GM19099 (cell line): Measurements from ENCODE around the gene CDC42EP2.

Experiments
- POLR2A ChIP-seq: IDR thresholded peaks from 3 replicates; pipeline ENCODE4 v1.6.1; 2011; ENCODE audit warnings: low read depth; ENCODE audit not compliant: insufficient read length; ENCODE audit errors: extremely low read depth

CDC42EP2 gene

DNA sequence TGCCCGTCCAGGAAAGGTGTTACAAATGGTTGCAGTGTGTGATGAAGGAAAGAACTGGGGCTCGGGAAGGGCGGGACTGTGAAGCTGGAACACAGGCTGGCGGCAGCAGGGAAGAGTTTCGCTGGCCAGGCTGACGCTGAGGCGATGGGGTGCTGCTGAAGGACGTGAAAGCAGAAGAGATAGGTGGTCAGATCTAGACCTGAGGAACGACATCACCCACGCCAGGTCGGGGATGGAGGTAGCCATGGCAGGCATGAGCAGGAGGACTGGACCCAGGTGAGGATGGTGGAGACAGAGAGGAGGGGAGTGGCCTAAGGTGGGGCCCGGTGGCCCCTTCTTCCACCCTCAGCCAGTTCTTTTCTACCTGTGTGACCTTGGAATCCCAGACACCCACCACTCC is 9.1 kb downstream of the CDC42EP2 start:
- TF ChIP-seq POLR2A, result no peak

- TF ChIP-seq POLR2A, result no peak
These were observed 10.8 kb downstream of the CDC42EP2 start for GRCh38 chr11:65325435-65325834.

DNA sequence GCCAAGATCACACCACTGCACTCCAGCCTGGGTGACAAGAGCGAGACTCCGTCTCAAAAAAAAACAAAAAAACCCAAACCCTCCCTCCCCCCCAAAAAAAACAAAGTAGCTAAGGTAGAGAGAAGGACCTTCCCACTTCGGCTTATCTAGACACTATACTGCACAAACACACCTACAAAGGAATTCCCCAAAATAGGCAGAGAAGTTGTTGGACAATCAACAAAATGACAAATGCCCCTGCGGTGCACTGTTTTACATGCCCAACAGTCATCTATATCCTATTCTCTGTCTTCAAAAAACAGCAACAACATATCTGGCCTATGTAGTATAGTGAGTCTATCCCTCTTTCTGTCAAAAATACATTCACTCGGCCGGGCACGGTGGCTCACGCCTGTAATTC is 12.4 kb downstream of the CDC42EP2 start:
- no peak for TF ChIP-seq POLR2A

DNA sequence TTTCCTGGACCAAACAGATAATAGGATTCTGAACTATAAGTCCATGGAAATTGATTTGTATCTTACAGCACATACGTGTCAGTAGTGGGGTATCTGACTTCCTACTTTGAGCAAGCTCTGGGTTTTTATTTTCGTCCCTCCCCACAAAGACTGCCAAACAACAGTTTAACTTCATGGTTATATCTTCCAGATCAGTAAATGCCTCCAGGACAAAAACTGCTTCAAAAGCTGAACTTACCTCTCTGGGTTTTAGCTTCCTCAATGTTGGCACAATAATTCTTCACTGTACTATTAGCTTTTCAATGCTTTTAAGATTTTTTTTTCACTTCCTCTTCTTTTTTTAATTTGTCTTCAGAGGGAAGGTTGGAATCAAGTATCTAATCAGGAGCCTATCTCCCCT is 14.8 kb downstream of the CDC42EP2 start:
- TF ChIP-seq POLR2A, result no peak

DNA sequence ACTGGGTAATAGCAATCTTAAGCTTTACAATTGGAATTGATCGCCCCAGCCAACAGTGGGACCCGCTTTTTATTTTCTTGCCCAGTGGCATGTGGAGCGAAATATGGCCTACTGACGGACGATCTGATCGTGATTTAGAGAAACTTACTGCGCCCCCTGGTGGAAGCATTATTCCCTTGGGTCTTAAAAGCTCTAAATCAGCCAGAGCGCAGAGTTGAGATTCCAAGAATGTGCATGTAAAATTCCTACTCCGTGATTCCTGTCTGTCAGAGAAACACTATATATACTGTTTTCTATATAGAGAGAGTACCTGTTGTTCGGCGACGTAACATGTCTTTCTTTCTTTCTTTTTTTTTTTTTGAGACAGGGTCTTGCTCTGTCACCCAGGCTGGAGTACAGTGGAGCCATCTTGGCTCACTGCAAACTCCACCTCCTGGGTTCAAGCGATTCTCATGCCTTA is 15.3 kb downstream of the CDC42EP2 start:
- no peak for TF ChIP-seq POLR2A

DNA sequence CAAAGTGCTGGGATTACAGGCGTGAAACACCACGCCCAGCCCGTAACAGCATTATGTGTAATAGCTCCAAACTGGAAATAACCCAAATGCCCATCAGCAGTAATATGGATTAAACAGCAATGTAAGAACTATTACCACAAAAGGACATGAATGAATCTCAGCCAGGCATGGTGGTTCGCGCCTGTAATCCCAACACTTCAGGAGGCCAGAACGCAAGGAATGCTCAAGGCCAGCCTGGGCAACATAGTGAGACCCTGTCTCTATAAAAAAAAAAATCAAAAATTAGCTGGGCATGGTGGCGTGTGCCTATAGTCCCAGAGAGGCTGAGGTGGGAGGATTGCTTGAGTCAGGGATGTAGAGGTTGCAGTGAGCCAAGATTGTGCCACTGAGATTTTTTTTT is 15.9 kb downstream of the CDC42EP2 start:
- no peak for TF ChIP-seq POLR2A

DNA sequence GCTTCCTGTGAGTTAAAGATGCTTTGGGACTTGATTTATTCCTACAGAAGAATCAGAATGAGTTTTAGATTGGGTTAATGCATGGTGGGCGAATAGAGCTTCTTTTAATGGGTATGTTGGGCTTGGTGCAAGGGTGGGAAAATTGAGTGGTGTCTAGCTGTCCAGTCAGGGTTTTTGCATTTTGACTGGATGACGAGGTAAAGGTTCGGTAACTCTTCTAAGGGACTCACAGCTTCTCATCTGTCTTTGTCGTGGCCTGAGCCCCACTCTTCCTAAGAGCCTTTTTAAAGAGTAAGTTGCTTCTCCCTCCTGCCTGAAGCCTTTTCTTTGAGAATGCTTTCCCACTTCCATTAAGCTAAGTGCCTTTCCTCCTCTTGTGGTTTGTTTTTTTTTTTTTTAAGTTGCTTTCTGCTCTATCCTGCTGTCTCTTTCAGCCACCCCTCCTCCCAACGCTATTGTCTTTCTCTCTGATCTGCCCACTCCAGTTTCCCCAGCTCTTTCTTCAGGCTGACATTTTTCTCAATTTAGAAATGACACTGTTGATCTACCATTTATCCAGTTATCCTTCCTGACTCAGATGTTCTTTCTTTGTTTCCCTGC is 20.1 kb downstream of the CDC42EP2 start:
- no peak for TF ChIP-seq POLR2A

- TF ChIP-seq POLR2A, result no peak
These were observed 24.0 kb downstream of the CDC42EP2 start for GRCh38 chr11:65338676-65339075.

DNA sequence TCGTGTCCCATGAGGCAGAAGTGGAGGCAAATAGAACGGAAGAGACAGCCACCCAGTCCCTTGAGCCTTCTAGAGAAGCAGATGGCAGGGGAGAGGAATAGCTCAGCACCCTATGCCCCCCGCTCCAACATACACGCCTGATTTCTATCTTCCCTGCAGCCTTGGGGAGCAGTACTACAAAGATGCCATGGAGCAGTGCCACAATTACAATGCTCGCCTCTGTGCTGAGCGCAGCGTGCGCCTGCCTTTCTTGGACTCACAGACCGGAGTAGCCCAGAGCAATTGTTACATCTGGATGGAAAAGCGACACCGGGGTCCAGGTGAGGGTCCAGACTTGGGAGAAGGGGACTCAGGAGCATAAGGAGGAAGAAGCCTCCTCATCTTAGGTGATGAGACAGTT is 25.6 kb downstream of the CDC42EP2 start:
- no peak for TF ChIP-seq POLR2A

- no peak for TF ChIP-seq POLR2A
These were observed 27.2 kb downstream of the CDC42EP2 start for GRCh38 chr11:65341856-65342255.

DNA sequence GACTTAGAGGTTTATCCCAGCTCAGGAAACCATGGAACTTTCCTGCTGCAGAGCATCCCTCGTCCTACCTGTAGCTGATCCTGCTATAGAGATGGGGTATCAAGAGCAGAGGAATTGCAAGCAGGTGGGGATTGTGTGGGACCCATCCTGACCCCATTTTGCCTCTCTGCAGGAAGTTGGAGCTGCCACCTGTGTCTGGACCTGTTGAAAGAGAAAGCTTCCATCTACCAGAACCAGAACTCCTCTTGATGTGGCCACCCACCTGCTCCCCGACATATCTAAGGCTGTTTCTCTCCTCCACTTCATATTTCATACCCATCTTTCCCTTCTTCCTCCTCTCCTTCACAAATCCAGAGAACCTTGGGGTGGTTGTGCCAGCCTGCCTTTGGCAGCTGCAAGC is 36.8 kb downstream of the CDC42EP2 start:
- no peak for TF ChIP-seq POLR2A

DNA sequence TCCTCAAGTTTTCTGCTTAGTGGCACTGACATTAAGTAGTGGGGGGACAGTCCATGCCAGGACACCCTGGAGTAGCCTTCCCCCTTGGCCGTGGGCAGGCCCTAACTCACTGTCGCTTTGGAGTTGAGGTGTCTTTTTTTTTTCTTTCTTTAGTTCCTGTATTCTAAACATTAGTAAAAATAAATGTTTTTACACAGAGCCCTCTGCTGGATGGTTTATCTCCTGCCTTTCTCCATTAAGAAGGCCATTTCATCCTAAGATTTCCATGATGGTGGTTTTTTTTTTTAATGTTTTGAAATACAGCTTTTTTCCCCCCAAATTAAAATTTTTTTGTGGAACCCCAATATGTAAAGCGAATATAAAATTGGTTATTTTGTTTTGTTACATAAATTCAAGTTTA is 38.1 kb downstream of the CDC42EP2 start:
- TF ChIP-seq POLR2A, result no peak

DNA sequence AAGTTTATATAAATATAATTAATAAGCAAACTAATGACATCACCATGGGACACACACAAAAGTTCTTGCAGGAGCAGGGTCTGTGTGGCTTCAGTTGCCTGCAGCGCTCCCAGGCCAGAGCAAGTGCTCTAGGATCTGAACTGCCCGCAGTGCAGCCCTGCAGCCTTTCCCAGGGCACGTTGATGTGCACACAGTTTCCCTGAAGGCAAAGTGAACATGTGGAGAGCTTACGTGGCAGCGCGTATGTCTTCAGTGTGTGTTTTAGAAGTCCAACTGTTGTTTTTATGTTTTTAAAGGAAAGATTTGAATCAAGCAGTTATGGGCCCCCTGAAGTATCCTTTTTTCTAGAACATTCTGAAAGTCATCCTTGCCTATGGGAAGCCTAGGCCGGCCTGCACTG is 38.7 kb downstream of the CDC42EP2 start:
- no peak for TF ChIP-seq POLR2A

DNA sequence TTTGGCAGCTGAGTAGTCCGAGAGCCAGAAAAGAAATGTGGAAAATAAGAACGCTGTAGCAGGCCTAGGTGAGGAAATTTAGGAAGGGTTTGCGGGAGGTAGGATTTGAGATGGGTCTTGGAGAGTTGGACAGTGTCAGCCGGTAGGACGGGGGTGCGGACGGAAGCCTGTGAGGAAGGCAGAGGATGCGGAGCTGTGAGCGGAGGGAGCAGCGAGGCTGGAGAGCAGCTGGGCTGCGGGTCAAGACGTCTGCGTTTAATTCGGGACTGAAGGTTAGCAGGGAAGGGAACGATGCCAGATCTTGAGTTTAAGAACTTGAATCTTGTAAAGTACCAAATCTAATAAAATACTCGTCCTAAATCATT is 39.2 kb downstream of the CDC42EP2 start:
- no peak for TF ChIP-seq POLR2A

DNA sequence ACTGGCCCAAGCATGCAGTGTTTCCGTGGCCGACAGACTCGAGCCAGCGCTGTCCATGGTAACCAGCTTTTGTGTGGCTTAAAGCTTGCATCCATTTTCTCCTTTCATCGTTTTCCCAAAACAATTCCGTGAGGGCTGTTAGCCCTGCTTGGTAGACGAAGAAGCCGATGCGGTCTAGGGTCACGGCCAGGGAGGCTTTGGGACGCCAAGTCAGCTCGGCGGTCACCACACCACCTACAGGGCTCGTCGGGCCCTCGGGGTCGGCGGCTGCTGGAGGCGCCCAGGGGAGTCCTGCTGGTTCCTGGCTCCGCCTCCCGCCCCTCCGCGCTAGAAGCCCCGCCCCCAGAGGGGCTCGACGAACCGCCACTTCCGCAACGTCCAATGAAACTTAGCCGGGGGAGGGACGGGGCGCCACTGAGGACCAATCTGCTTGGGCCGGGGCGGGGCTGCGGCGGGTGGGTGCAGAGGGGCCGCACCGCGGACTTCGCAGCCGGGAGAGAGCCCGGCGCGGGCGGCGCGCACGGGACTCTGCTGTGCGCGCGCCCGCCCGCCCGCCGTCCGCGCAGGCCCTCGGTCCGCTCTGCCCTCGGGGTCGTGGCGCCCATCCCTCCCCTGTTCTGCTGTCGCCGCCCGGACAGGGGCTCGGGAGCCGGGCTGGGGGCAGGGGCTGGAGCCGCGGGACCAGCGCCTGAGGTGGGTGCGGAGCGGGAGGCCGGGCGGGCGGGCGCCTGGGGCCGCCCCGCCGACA is 39.8 kb downstream of the CDC42EP2 start, which contains the start of gene TIGD3:
Gene TIGD3, plus strand, starts transcription at position 487 of the 748 bp plus-strand sequence. CDS start 1,058 bp downstream, outside the sequence.
- peak; percentile 72 for TF ChIP-seq POLR2A

GRCh38 chr11:65355013-65355775 is 40.5 kb downstream of the CDC42EP2 start:
- TF ChIP-seq POLR2A, result no peak
